ENCODE data around the gene C1orf226. TPM values are rescaled to one million over a fixed set of nuclear protein-coding genes. Genes with fewer than 3 reads are reported as not detected.
A peak's percentile ranks its signal among the peaks of the same experiment; 100 is the strongest.
"Not testable (repeated sequence)": the region's sequence is repeated elsewhere in the genome, so short reads cannot be mapped to it uniquely, and the experiment has no call there.

Gene C1orf226
- total and polyA plus RNA-seq, 2 of the 4 experiments (the other 2 are of a cell fraction), result under 0.01 to 0.10 TPM

DNA sequence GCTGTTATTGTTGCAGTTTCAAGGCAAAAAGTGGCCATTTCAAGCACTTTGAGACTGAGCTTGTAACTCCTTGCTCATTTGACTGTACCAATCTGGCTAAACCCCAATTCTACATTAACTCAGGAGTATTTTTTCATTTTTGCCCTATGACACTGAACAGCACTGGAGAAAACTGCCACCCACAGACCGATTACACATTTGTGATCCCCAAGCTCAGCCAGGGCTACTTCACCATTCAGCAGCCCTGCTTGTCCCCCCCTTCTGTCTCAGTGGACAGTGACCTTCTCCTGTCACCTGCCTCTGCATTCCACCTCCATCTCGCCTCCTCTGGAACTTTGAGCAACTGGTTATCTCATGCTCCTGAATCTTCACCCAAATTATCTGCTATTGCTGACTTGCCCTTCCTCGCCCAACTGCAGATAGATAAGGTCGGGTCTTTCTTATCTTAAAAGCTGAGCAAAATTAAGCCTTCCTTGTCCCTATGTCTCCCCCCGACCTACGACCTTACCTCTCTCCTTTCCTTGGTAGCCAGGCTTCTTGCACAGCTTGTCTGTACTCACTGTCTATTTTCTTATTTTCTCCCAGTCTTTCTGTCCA, 30.2 kb upstream of the C1orf226 start:
- Histone ChIP-seq H4K5ac (ENCODE audit: low read depth, low read length) (no peak overlapping the region), H3K23ac (ENCODE audit: low read depth, low read length) (no peak overlapping the region), H3K9me3 (ENCODE audit: control insufficient read depth, insufficient read depth, low read length) (no peaks in the 10 kb centered on the region), H2BK120ac (ENCODE audit: low read depth, low read length) (peak overlapping the region; percentile 43; the same call in 1 of the 2 replicates), H3K27ac (ENCODE audit: insufficient read depth, low read length) (no peak overlapping the region), H4K91ac (ENCODE audit: insufficient read depth, low read depth, low read length) (no peak overlapping the region), H4K20me1 (ENCODE audit: insufficient read depth, low read length) (no peaks in the 10 kb centered on the region), H3K36me3 (ENCODE audit: control insufficient read depth, insufficient read depth, low read length) (no peaks in the 10 kb centered on the region), H2BK20ac (ENCODE audit: low read depth, low read length) (no peak overlapping the region), H3K56ac (ENCODE audit: extremely low read depth, insufficient read depth, low read length) (no peak overlapping the region), H4K8ac (ENCODE audit: low read depth in 2 of 2, low read length in 2 of 2) (no peak overlapping the region), H2AFZ (replicated peaks; ENCODE audit: low read length, poor library complexity) (no peak overlapping the region), H3K4me1 (ENCODE audit: control insufficient read depth, insufficient read depth, low read length) (0 out of 2 replicates have a peak, but pooled peaks cover 4% of the 10 kb centered on the region), H3K18ac (ENCODE audit: low read depth, low read length) (no peak overlapping the region), H3K27me3 (ENCODE audit: control insufficient read depth, insufficient read depth, low read length) (no peaks in the 10 kb centered on the region), H2AK5ac (ENCODE audit: low read depth, low read length) (no peak overlapping the region), H3K79me1 (ENCODE audit: low read depth in 1 of 2, low read length in 2 of 2) (no peaks in the 10 kb centered on the region), H3K4me3 (ENCODE audit: insufficient read depth, low read depth, low read length) (no peak overlapping the region), H3K9me1 (ENCODE audit: insufficient read depth, low read length) (peaks cover 5% of the 10 kb centered on the region), H3K4me2 (ENCODE audit: low read depth, low read length) (no peak overlapping the region), H3K9ac (ENCODE audit: low read depth, low read length) (no peak overlapping the region), H2BK5ac (ENCODE audit: low read depth, low read length, poor library complexity, severe bottlenecking) (no peak overlapping the region), H2AK9ac (replicated peaks; ENCODE audit: low read depth, low read length, poor library complexity) (no peak overlapping the region), H3K14ac (replicated peaks; ENCODE audit: low read depth, low read length) (no peak overlapping the region), H2BK15ac (ENCODE audit: low read depth, low read length) (peak overlapping the region; percentile 21; the same call in 1 of the 3 replicates), H3K4ac (ENCODE audit: low read depth, low read length) (no peak overlapping the region)
- intact Hi-C loops (cut with micrococcal nuclease) (no loop called here), dilution Hi-C loops (cut with HindIII; ENCODE audit: low sequenced_read_pairs, unreplicated experiment) (no loop called here), in situ Hi-C loops (cut with MboI; ENCODE audit: low sequenced_read_pairs) (no loop called here)
- no peak for DNase-seq
- WGBS, 2 experiments (ENCODE audit: extremely low coverage in 2 of 2, insufficient read length in 1 of 2), result 60% methylated on average over 1 of the region's 6 CpGs; no CpG with 5 or more reads in 1 of the 2 experiments
- ChIA-PET CTCF (interaction anchor here (0.6 kb wide), 3 partner anchors 206 to 505 kb away, joined by 3 to 4 read pairs (median 3); no protein-coding TSS in a partner anchor), POLR2A (ENCODE audit: unreplicated experiment) (no interaction called here)
- no TSS peak for BruUV-seq (replicated peaks)
- ATAC-seq (ENCODE audit: low read depth), result no peak
- TF ChIP-seq CTCF (conservative IDR thresholded peaks at IDR 0.05; ENCODE audit: low read depth, low read length), result no peak
- TF ChIP-seq, protein P1, sequence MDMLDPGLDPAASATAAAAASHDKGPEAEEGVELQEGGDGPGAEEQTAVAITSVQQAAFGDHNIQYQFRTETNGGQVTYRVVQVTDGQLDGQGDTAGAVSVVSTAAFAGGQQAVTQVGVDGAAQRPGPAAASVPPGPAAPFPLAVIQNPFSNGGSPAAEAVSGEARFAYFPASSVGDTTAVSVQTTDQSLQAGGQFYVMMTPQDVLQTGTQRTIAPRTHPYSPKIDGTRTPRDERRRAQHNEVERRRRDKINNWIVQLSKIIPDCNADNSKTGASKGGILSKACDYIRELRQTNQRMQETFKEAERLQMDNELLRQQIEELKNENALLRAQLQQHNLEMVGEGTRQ (IDR thresholded peaks at IDR 0.05; ENCODE audit: low read depth, low read length), result no peak

DNA sequence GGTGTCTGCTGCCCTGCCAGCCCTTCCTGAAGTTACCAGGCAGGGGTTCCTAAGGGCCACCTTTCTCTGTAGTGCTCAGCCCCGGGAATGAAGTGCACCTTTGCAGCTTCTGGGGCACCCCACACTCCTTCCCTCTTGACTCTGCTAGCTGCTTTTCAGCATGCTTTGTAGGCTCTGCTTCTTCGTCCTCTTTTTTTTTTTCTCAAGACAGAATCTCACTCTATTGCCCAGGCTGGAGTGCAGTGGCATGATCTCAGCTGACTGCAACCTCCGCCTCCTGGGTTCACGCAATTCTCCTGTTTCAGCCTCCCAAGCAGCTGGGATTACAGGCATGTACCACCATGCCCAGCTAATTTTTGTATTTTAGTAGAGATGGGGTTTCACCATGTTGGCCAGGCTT, 29.7 kb upstream of the C1orf226 start:
- H4K20me1 ChIP-seq (ENCODE audit: insufficient read depth, low read length); in situ Hi-C loops (cut with MboI; ENCODE audit: low sequenced_read_pairs); H3K4me1 ChIP-seq (ENCODE audit: control insufficient read depth, insufficient read depth, low read length); ATAC-seq (ENCODE audit: low read depth); H3K4ac ChIP-seq (ENCODE audit: low read depth, low read length); DNase-seq; H3K9ac ChIP-seq (ENCODE audit: low read depth, low read length); H3K4me3 ChIP-seq (ENCODE audit: insufficient read depth, low read depth, low read length); H3K27me3 ChIP-seq (ENCODE audit: control insufficient read depth, insufficient read depth, low read length); H3K4me2 ChIP-seq (ENCODE audit: low read depth, low read length); H2BK15ac ChIP-seq (ENCODE audit: low read depth, low read length); H3K23ac ChIP-seq (ENCODE audit: low read depth, low read length); H3K36me3 ChIP-seq (ENCODE audit: control insufficient read depth, insufficient read depth, low read length); intact Hi-C loops (cut with micrococcal nuclease); H4K8ac ChIP-seq (ENCODE audit: low read depth in 2 of 2, low read length in 2 of 2); H2AK9ac ChIP-seq (replicated peaks; ENCODE audit: low read depth, low read length, poor library complexity); H3K79me1 ChIP-seq (ENCODE audit: low read depth in 1 of 2, low read length in 2 of 2); H3K27ac ChIP-seq (ENCODE audit: insufficient read depth, low read length); H3K56ac ChIP-seq (ENCODE audit: extremely low read depth, insufficient read depth, low read length); H3K18ac ChIP-seq (ENCODE audit: low read depth, low read length); H3K9me1 ChIP-seq (ENCODE audit: insufficient read depth, low read length); BruUV-seq (replicated peaks); H2AFZ ChIP-seq (replicated peaks; ENCODE audit: low read length, poor library complexity); POLR2A ChIA-PET (ENCODE audit: unreplicated experiment); H2BK5ac ChIP-seq (ENCODE audit: low read depth, low read length, poor library complexity, severe bottlenecking); dilution Hi-C loops (cut with HindIII; ENCODE audit: low sequenced_read_pairs, unreplicated experiment); H2BK120ac ChIP-seq (ENCODE audit: low read depth, low read length); H2AK5ac ChIP-seq (ENCODE audit: low read depth, low read length); H3K9me3 ChIP-seq (ENCODE audit: control insufficient read depth, insufficient read depth, low read length); H4K91ac ChIP-seq (ENCODE audit: insufficient read depth, low read depth, low read length); H2BK20ac ChIP-seq (ENCODE audit: low read depth, low read length); H3K14ac ChIP-seq (replicated peaks; ENCODE audit: low read depth, low read length); H4K5ac ChIP-seq (ENCODE audit: low read depth, low read length): not testable (repeated sequence)
- WGBS, 2 experiments (ENCODE audit: extremely low coverage in 2 of 2, insufficient read length in 1 of 2), result 83% methylated on average over 1 of the region's 4 CpGs; no CpG with 5 or more reads in 1 of the 2 experiments
- CTCF ChIA-PET, result interaction anchor here (0.6 kb wide), 2 partner anchors 206 to 505 kb away, joined by 3 to 4 read pairs; no protein-coding TSS in a partner anchor

Measured in IMR-90 (cell line).